ENCODE results near the gene CADM4.

GRCh38 chr19:43578787-43579186 lies 60.9 kb downstream of the CADM4 start:
- TF ChIP-seq CREB1 (IDR thresholded peaks at IDR 0.05) = no peak
- no peak for TF ChIP-seq CTCF (IDR thresholded peaks at IDR 0.05; ENCODE audit: control extremely low read depth in 1 of 3, insufficient read depth in 1 of 3, low read depth in 1 of 3, low read length in 3 of 3)
- TF ChIP-seq SP1 (IDR thresholded peaks at IDR 0.05; ENCODE audit: low read depth, low read length) = no peak
- no peak for TF ChIP-seq CBX8 (IDR thresholded peaks at IDR 0.05; ENCODE audit: borderline replicate concordance, low read depth, low read length)
- TF ChIP-seq GABPA (IDR thresholded peaks at IDR 0.05; ENCODE audit: borderline replicate concordance, insufficient read depth, low read length) = no peak
